Cardiac muscle cell (in vitro differentiated cells and primary cell): Measurements from ENCODE around the gene DVL1. TPM values are rescaled to one million over a fixed set of nuclear protein-coding genes. Genes with fewer than 3 reads are reported as not detected.

ENCODE experiments used
- DNase-seq, 2 donors: peaks; one replicate each; pipeline versions ENCODE4 v3.0.0 to v3.0.0-alpha.2; 2010 to 2017; ENCODE audit warnings: low read depth in 1 of 2, low spot score in 1 of 2
- H3K27ac ChIP-seq: fragments of 200-600 bp; sonication (generic); 2 replicates; pipeline ENCODE4 v1.5.1; 2016
- H3K27me3 ChIP-seq: fragments of 200-600 bp; sonication (generic); 2 replicates; pipeline ENCODE4 v1.6.0; 2016; ENCODE audit warnings: control low read depth
- H3K36me3 ChIP-seq: fragments of 200-600 bp; sonication (generic); 2 replicates; pipeline ENCODE4 v1.5.1; 2016; ENCODE audit warnings: control low read depth
- H3K4me1 ChIP-seq: fragments of 200-600 bp; sonication (generic); 2 replicates; pipeline ENCODE4 v1.8.1; 2017; ENCODE audit warnings: low read depth, mild to moderate bottlenecking, mixed run types
- H3K4me3 ChIP-seq: fragments of 200-600 bp; sonication (generic); 2 replicates; pipeline ENCODE4 v1.5.1; 2016; ENCODE audit warnings: mild to moderate bottlenecking
- H3K9me3 ChIP-seq: fragments of 200-600 bp; sonication (generic); 2 replicates; pipeline ENCODE4 v1.5.1; 2017; ENCODE audit warnings: low read depth, mild to moderate bottlenecking, control low read depth
- polyA plus RNA-seq: library from polyadenylated mRNA; unstranded; fragments of >200 nt; fragmentation: Nextera tagmentation; extraction: Ambion mirVana; gene quantifications from 2 replicates; pipeline ENCODE4 v1.2.1, GENCODE V29; 2016
- total RNA-seq: library from RNA; depleted of rRNA; stranded (reverse); fragments of >200 nt; gene quantifications from 2 replicates; pipeline ENCODE4 v1.2.3, GENCODE V29; 2016
- TF ChIP-seq, protein P1 (sequence below): IDR thresholded peaks from 2 replicates; pipeline ENCODE4 v1.5.1; 2012; ENCODE audit warnings: low read depth, mild to moderate bottlenecking, low read length

DVL1 gene
- total and polyA plus RNA-seq, 2 experiments from 2014 or later, result 29.1 to 105 TPM

DNA sequence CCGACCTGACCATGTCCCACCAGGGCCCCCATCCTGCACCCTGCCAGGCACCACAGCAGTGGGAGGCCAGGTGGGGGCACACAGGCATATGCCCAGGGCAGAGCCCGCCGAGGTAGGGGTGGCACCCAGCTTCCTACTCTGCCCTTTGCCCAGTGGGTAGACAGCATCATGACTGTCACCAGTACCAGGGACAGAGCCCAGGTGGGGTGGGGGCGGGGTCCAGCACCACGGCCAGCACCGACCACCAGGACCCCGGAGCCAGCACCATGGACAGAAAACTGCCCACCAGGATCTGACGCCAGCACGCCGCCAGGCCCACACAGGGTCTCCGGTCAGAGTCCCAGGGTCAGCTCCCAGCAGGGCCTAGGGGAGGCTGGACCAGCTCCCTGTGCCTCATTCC lies 14.4 kb downstream of the DVL1 start:
- no peaks in the 10 kb centered on the region for H3K27me3 ChIP-seq
- no peak overlapping the region for H3K27ac ChIP-seq
- H3K9me3 ChIP-seq, result no peaks in the 10 kb centered on the region
- no peak overlapping the region for H3K4me3 ChIP-seq
- peak in 1 of 2 donors; percentile 91 for DNase-seq
- H3K4me1 ChIP-seq, result no peaks in the 10 kb centered on the region
- TF ChIP-seq, protein P1, sequence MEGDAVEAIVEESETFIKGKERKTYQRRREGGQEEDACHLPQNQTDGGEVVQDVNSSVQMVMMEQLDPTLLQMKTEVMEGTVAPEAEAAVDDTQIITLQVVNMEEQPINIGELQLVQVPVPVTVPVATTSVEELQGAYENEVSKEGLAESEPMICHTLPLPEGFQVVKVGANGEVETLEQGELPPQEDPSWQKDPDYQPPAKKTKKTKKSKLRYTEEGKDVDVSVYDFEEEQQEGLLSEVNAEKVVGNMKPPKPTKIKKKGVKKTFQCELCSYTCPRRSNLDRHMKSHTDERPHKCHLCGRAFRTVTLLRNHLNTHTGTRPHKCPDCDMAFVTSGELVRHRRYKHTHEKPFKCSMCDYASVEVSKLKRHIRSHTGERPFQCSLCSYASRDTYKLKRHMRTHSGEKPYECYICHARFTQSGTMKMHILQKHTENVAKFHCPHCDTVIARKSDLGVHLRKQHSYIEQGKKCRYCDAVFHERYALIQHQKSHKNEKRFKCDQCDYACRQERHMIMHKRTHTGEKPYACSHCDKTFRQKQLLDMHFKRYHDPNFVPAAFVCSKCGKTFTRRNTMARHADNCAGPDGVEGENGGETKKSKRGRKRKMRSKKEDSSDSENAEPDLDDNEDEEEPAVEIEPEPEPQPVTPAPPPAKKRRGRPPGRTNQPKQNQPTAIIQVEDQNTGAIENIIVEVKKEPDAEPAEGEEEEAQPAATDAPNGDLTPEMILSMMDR, result no peak
- peaks cover 2% of the 10 kb centered on the region for H3K36me3 ChIP-seq

DNA sequence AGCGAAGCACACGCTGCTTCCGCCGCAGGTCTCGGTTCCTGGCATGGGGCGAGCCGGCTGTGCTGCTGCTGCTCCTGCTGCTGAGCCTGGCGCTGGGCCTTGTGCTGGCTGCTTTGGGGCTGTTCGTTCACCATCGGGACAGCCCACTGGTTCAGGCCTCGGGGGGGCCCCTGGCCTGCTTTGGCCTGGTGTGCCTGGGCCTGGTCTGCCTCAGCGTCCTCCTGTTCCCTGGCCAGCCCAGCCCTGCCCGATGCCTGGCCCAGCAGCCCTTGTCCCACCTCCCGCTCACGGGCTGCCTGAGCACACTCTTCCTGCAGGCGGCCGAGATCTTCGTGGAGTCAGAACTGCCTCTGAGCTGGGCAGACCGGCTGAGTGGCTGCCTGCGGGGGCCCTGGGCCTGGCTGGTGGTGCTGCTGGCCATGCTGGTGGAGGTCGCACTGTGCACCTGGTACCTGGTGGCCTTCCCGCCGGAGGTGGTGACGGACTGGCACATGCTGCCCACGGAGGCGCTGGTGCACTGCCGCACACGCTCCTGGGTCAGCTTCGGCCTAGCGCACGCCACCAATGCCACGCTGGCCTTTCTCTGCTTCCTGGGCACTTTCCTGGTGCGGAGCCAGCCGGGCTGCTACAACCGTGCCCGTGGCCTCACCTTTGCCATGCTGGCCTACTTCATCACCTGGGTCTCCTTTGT lies 15.5 kb downstream of the DVL1 start:
- Histone ChIP-seq H3K27me3 (no peaks in the 10 kb centered on the region), H3K9me3 (no peaks in the 10 kb centered on the region), H3K36me3 (peaks cover 2% of the 10 kb centered on the region), H3K4me1 (no peaks in the 10 kb centered on the region), H3K27ac (no peak overlapping the region), H3K4me3 (no peak overlapping the region)
- DNase-seq, result no peak
- TF ChIP-seq, protein P1, result no peak

GRCh38 chr1:1332774-1333480 lies 16.3 kb downstream of the DVL1 start:
- Histone ChIP-seq H3K36me3 (peaks cover 4% of the 10 kb centered on the region), H3K9me3 (no peaks in the 10 kb centered on the region), H3K4me1 (no peaks in the 10 kb centered on the region), H3K27ac (no peak overlapping the region), H3K4me3 (no peak overlapping the region), H3K27me3 (no peaks in the 10 kb centered on the region)
- TF ChIP-seq, protein P1, result no peak
- no peak for DNase-seq

DNA sequence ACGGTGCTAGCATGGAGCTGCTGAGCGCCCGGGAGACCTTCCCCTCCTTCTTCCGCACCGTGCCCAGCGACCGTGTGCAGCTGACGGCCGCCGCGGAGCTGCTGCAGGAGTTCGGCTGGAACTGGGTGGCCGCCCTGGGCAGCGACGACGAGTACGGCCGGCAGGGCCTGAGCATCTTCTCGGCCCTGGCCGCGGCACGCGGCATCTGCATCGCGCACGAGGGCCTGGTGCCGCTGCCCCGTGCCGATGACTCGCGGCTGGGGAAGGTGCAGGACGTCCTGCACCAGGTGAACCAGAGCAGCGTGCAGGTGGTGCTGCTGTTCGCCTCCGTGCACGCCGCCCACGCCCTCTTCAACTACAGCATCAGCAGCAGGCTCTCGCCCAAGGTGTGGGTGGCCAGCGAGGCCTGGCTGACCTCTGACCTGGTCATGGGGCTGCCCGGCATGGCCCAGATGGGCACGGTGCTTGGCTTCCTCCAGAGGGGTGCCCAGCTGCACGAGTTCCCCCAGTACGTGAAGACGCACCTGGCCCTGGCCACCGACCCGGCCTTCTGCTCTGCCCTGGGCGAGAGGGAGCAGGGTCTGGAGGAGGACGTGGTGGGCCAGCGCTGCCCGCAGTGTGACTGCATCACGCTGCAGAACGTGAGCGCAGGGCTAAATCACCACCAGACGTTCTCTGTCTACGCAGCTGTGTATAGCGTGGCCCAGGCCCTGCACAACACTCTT lies 17.0 kb downstream of the DVL1 start:
- no peaks in the 10 kb centered on the region for H3K27me3 ChIP-seq
- DNase-seq, result no peak
- H3K36me3 ChIP-seq, result peaks cover 3% of the 10 kb centered on the region
- no peaks in the 10 kb centered on the region for H3K9me3 ChIP-seq
- H3K4me1 ChIP-seq, result no peaks in the 10 kb centered on the region
- H3K27ac ChIP-seq, result no peak overlapping the region
- H3K4me3 ChIP-seq, result no peak overlapping the region
- TF ChIP-seq, protein P1, result no peak

DNA sequence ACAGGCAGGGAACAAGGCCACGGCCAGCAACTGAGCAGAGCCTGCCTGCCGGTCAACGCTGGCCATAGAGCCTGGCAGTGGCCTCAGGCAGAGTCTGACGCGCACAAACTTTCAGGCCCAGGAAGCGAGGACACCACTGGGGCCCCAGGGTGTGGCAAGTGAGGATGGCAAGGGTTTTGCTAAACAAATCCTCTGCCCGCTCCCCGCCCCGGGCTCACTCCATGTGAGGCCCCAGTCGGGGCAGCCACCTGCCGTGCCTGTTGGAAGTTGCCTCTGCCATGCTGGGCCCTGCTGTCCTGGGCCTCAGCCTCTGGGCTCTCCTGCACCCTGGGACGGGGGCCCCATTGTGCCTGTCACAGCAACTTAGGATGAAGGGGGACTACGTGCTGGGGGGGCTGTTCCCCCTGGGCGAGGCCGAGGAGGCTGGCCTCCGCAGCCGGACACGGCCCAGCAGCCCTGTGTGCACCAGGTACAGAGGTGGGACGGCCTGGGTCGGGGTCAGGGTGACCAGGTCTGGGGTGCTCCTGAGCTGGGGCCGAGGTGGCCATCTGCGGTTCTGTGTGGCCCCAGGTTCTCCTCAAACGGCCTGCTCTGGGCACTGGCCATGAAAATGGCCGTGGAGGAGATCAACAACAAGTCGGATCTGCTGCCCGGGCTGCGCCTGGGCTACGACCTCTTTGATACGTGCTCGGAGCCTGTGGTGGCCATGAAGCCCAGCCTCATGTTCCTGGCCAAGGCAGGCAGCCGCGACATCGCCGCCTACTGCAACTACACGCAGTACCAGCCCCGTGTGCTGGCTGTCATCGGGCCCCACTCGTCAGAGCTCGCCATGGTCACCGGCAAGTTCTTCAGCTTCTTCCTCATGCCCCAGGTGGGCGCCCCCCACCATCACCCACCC lies 17.9 kb downstream of the DVL1 start, which contains the start of gene TAS1R3:
Gene TAS1R3 (plus strand): TSS at position 213 of the 898 bp plus-strand sequence. CDS start 66 bp downstream, at position 279.
- Histone ChIP-seq H3K4me3 (no peak within 1 kb of the TSS), H3K36me3 (peaks cover 3% of the 10 kb centered on the region), H3K27ac (no peak within 1 kb of the TSS), H3K4me1 (no peaks in the 10 kb centered on the region), H3K27me3 (no peaks in the 10 kb centered on the region), H3K9me3 (no peaks in the 10 kb centered on the region)
- no peak for DNase-seq
- TF ChIP-seq, protein P1, result no peak
